GM21737 (cell line): Measurements from ENCODE around the gene ADD3.

Experiments
- ATAC-seq: cut with Tn5 transposase; IDR thresholded peaks from one replicate; pipeline ENCODE4 v1.9.1; 2021; ENCODE audit warnings: mild to moderate bottlenecking, moderate library complexity; ENCODE audit not compliant: unreplicated experiment

ADD3 gene

DNA sequence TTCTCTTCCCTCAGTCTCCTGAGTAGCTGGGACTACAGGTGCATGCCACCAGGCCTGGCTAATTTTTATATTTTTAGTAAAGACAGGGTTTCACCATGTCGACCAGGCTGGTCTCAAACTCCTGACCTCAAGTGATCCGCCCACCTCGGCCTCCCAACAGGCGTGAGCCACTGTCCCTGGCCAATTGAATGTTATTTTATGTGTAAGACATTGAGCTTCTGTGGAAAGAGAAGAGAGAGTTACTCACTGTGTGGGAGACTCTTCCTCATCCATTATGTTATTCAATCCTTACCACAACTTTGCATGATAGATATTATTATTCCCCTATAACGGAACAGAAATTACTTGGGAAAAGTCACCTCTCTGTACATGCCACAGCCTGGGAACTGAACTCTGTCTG lies 167.0 kb downstream of the ADD3 start:
- no peak for ATAC-seq

DNA sequence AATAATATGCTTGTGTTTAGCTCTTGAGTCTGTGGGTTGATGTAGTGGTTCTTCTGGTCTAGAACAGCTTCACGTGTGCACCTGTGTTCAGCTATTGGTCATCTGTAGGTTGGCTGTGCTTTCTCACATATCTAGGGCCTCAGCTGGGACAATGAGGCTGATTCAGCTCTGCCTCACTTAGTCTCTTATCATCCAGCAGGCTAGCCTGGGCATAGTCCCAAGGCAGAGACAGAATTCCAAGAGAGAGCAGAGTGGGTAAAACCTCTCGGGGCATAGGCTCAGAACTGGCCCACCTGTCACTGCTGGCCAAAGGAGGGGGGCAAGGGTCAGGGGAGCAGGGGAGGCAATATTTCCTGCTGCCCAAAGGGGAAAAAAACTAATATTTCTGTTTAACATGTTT lies 167.6 kb downstream of the ADD3 start:
- ATAC-seq: no peak

- no peak for ATAC-seq
These were observed 168.6 kb downstream of the ADD3 start for GRCh38 chr10:110176141-110177030.

- ATAC-seq: no peak
These were observed 171.4 kb downstream of the ADD3 start for GRCh38 chr10:110179220-110179619.

DNA sequence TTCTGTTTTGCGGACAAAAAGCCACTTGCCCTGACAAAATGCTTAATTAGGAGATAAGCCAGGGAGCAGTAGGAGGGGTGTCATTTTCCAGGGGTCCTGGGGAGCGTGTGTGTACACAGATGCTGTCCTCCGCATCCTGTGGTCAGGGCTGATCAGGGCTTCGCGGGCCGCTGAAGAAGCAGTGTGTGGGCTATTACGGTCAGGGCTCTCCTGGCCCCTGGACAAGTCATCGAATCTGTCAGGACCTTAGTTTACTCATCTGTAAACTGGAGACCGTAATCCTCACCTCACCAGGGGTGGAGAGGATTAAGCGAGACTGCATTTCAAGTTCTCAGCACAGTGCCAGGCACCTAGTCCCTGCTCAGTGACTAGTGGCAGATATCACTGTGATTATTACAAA lies 173.7 kb downstream of the ADD3 start:
- ATAC-seq: no peak

- ATAC-seq: no peak
These were observed 174.1 kb downstream of the ADD3 start for GRCh38 chr10:110181911-110182310.

DNA sequence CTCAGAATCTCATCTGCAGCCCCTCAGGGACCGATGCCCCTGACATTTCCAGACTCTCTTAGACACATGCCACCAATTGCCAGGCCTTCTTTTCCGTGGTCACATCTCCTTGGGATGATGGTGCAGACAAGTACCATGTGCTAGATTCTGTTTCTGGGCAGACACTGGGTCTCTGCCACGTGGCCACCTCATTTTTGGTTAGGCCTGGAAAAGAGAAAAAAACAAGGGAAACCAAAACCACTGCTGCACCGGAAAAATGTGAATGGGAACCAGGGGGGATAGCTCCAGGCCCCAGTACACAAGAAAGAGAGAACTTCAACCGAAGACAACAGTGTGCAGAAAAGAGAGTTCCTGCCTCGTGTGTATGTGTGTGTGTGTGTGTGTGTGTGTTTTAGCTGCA lies 176.6 kb downstream of the ADD3 start:
- ATAC-seq: no peak
